ENCODE data around the gene PRR20E. TPM values are rescaled to one million over a fixed set of nuclear protein-coding genes. Genes with fewer than 3 reads are reported as not detected.
"Not testable (repeated sequence)": the region's sequence is repeated elsewhere in the genome, so short reads cannot be mapped to it uniquely, and the experiment has no call there.

PRR20E gene
- not detected in 2 replicates for total RNA-seq (2014; rRNA removed; shearing (Covaris generic))

DNA sequence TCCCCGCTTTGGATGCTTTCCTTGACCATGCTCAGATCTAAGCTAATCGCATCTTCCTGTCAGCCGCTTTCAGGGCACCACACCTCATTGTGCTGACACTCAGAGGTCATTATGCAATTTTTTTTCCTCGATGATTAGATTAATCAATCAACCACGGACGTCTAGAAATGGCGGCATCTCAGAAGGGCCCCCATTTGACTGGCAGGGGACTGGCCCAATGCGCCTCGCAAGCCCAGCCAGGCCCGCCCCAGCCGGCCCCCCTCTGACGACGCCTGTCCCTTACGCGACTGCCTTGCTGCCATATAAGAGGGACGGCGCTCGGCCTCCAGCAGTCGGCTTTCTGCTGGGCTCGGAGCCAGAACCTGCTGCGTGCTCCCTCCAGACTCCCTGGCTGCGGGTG, at the start of gene PRR20E:
Gene PRR20E (plus strand): TSS at position 301 of the 400 bp plus-strand sequence. CDS start 387 bp downstream, outside the sequence.
- not testable (repeated sequence) for DNase-seq (ENCODE audit: low read depth)

DNA sequence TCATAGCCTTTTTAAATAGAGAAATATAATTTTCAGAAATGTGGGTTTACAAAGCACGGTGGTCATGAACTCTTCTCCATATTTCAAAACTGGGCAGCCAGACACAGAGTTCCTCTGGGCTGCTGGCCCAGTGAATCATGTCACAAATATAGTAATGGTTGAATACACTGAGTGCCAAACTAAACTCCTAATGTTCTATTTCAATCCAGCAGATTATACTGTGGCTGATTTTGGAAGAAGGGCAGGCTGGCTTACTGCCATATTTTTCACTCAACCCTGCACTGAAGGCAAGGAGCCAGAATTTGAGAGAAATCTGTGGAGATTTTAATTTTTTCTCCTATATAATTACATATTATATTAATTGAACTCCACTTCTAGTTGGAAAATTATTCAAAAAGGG, 43.3 kb upstream of the PRR20E start:
- no peak for DNase-seq (ENCODE audit: low read depth)

DNA sequence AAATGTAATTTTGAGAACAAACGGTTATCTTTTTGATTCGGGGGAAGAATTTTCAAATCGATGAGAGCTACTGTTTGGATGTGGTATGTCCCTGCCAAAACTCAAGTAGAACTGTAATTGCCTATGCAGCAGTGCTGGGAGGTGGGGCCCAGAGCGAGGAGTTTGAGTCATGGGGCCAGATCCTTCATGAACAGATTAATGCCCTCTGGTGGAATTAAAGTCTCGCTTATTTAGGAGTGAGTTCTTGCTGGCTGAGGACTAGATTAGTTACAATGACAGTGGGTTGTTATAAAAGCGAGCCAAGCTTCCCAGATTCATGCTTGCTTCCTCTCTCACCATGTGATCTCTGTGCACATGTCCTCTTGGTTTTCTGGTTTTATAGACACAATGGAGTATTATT, 38.1 kb upstream of the PRR20E start:
- no peak for DNase-seq (ENCODE audit: low read depth)

DNA sequence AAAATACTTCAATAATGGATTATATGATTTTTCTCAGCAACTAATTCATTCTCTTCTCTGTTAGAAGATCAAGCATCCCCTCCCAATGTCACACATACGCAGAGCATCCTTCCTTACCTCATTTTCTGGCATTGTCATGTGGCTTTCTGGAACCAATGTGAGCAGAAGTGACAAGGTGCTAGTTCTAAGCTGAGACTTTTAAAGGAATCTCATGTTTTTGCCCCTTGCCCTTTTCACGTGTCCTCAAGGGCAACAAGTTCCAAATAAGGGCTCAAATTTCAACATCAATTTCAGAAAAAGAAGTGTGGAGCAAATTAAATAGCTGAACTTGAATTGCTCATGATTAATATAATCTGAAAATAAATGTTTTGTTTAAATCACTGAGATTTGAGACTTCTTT, 30.9 kb upstream of the PRR20E start:
- DNase-seq (ENCODE audit: low read depth) = no peak

DNA sequence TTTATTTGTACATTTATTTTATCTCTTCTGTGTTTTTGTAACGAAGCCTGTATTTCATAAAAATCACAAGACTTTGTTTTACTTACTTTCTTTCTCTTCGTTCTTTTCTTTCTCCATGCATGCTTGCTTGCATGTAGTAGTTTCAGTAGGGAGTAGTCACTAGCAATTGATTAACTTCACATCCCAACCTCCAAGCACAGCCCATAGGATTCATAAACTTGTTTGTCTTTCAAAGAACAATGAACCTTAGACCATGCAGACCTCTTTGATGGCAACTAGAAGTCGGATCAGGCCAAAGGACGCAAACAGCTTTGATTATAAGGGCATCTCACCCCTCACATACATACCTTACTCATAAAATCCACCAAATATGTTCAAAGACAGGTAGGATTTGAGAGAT, 29.4 kb upstream of the PRR20E start:
- no peak for DNase-seq (ENCODE audit: low read depth)

DNA sequence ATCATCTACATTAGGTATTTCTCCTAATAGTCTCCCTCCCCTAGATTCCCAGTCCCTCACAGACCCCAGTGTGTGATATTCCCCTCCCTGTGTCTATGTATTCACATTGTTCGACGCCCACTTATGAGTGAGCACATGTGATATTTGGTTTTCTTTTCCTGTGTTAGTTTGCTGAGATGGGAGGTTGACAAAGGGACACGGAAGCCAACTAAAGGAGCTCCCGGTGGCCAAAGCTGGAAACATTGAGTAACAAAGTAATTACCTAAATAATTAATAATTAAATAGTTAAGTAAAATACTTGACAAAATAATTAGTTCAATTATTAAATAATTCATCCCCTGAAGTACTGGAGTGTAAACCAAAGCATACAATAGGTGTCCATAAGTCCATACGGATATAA, 28.0 kb upstream of the PRR20E start:
- no peak for DNase-seq (ENCODE audit: low read depth)

DNA sequence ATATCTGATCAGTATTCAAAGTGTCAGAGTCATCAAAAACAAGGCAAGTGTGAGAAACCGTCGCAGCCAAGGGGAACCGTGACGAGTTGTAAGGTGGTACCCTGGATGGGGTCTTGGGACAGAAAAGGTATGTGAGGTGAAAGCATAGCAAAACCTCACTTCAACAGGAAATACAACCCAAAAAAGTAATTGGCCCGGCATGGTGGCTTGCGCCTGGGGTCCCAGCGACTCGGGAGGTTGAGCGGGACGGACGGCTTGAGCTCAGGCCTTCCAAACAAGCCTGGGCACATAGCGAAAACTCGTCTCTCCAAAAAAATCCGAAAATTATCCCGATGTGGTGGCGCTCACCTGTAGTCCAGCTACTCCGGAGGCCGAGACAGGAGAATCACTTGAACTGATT, 27.2 kb upstream of the PRR20E start:
- not testable (repeated sequence) for DNase-seq (ENCODE audit: low read depth)

DNA sequence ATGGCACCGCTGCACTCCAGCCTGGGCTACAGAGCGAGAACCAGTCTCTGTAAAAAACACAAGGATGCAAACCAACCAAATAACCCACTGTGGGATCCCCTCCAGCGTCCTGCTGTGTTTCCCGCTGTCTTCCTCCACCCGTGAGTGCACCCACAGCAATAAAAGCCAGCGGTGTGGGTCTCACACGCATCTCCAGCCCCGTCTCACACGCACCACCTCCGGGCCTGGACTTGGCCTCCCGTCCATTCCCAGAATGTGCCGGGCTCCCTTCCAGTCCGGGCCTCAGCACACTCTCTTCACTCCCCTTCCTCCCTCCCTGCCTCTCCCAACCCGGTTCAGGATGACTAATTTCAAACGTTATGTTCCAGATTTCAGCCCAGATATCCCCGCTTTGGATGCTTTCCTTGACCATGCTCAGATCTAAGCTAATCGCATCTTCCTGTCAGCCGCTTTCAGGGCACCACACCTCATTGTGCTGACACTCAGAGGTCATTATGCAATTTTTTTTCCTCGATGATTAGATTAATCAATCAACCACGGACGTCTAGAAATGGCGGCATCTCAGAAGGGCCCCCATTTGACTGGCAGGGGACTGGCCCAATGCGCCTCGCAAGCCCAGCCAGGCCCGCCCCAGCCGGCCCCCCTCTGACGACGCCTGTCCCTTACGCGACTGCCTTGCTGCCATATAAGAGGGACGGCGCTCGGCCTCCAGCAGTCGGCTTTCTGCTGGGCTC, 26.6 kb upstream of the PRR20E start, which contains the start of gene PRR20A:
Gene PRR20A (plus strand): TSS at position 684 of the 734 bp plus-strand sequence. CDS start 387 bp downstream, outside the sequence.
- DNase-seq (ENCODE audit: low read depth) = not testable (repeated sequence)

DNA sequence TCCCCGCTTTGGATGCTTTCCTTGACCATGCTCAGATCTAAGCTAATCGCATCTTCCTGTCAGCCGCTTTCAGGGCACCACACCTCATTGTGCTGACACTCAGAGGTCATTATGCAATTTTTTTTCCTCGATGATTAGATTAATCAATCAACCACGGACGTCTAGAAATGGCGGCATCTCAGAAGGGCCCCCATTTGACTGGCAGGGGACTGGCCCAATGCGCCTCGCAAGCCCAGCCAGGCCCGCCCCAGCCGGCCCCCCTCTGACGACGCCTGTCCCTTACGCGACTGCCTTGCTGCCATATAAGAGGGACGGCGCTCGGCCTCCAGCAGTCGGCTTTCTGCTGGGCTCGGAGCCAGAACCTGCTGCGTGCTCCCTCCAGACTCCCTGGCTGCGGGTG, 19.8 kb upstream of the PRR20E start, which contains the start of gene PRR20B:
Gene PRR20B (plus strand): TSS at position 301 of the 400 bp plus-strand sequence. CDS start 387 bp downstream, outside the sequence.
- not testable (repeated sequence) for DNase-seq (ENCODE audit: low read depth)

DNA sequence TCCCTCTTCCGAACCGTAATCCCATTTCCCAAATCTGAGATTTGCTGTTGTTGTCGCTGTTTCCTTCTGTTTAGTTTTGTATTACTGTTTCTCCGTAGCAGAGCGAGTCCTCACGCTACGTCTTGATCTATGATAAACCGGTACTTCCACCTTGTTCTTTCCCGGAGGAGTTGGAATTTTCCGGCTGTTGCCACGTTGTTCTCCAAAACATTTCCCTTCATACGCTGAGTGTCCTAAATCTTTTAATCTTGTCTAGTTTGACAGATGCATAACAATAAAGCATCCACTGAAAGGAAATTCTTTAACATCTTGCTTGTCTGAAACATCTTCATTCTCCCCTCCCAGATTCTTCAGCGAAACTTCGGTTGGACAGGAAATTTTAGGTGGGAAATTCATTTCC, 18.9 kb upstream of the PRR20E start:
- not testable (repeated sequence) for DNase-seq (ENCODE audit: low read depth)

DNA sequence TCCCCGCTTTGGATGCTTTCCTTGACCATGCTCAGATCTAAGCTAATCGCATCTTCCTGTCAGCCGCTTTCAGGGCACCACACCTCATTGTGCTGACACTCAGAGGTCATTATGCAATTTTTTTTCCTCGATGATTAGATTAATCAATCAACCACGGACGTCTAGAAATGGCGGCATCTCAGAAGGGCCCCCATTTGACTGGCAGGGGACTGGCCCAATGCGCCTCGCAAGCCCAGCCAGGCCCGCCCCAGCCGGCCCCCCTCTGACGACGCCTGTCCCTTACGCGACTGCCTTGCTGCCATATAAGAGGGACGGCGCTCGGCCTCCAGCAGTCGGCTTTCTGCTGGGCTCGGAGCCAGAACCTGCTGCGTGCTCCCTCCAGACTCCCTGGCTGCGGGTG, 13.2 kb upstream of the PRR20E start, which contains the start of gene PRR20C:
Gene PRR20C (plus strand): TSS at position 301 of the 400 bp plus-strand sequence. CDS start 387 bp downstream, outside the sequence.
- DNase-seq (ENCODE audit: low read depth) = not testable (repeated sequence)

DNA sequence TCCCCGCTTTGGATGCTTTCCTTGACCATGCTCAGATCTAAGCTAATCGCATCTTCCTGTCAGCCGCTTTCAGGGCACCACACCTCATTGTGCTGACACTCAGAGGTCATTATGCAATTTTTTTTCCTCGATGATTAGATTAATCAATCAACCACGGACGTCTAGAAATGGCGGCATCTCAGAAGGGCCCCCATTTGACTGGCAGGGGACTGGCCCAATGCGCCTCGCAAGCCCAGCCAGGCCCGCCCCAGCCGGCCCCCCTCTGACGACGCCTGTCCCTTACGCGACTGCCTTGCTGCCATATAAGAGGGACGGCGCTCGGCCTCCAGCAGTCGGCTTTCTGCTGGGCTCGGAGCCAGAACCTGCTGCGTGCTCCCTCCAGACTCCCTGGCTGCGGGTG, 6.7 kb upstream of the PRR20E start, which contains the start of gene PRR20D:
Gene PRR20D (plus strand): TSS at position 301 of the 400 bp plus-strand sequence. CDS start 387 bp downstream, outside the sequence.
- DNase-seq (ENCODE audit: low read depth) = not testable (repeated sequence)

DNA sequence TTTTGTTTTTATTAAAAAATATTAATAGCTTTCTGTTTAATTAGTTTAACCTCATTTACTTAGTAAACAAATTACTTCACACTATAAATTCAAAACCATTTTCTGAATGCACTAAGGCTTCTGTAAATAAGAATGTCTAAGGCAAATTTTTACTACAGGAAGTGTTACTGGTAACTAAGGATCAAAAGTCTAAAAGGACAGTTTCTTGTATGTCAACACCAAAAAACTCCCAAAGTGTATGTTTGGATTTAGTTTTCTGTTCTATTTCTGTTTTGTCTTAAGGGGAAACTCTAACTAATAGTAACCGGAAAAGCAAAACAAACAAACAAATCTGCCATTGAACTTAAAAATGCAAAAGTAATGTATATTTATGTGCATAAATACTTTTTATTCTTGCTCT, 24.7 kb downstream of the PRR20E start:
- no peak for DNase-seq (ENCODE audit: low read depth)

DNA sequence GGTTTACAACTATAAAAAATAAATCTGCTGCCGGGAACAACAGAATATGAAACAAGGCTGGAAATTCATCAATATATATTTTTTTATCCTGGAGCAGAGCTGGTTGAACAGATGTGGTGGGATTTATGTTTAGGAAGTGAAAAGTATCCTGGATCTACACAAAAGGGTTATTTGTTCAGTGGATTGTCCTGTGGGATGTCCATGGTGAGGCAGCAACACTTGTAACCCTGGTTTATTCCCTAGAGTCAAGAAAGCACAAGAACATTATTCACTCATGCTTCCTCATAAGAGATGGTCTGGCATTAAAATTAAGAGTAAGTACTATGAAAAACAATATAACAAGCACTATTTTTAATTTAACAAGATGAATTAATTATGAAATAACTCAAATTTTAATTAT, 46.0 kb downstream of the PRR20E start:
- DNase-seq (ENCODE audit: low read depth) = no peak

Other genes starting within 250 kb of the PRR20E start
- not detected in 2 replicates for gene PRR20A, start 26.3 kb upstream of the PRR20E start, total RNA-seq (2014; rRNA removed; shearing (Covaris generic))
- not detected in 2 replicates for gene PRR20B, start 19.7 kb upstream of the PRR20E start, total RNA-seq (2014; rRNA removed; shearing (Covaris generic))
- gene PRR20C, start 13.1 kb upstream of the PRR20E start, total RNA-seq (2014; rRNA removed; shearing (Covaris generic)) = not detected in 2 replicates
- gene PRR20D, start 6.6 kb upstream of the PRR20E start, total RNA-seq (2014; rRNA removed; shearing (Covaris generic)) = not detected in 2 replicates